Measurements from ENCODE around the gene CES4A. TPM values are rescaled to one million over a fixed set of nuclear protein-coding genes. Genes with fewer than 3 reads are reported as not detected.

CES4A gene
- total and polyA plus RNA-seq, 9 of the 15 experiments (the other 6 are each of a cell fraction or from before 2014, with no cell fraction given) = 0.09 to 0.13 (median 0.11) TPM; not detected in 6

DNA sequence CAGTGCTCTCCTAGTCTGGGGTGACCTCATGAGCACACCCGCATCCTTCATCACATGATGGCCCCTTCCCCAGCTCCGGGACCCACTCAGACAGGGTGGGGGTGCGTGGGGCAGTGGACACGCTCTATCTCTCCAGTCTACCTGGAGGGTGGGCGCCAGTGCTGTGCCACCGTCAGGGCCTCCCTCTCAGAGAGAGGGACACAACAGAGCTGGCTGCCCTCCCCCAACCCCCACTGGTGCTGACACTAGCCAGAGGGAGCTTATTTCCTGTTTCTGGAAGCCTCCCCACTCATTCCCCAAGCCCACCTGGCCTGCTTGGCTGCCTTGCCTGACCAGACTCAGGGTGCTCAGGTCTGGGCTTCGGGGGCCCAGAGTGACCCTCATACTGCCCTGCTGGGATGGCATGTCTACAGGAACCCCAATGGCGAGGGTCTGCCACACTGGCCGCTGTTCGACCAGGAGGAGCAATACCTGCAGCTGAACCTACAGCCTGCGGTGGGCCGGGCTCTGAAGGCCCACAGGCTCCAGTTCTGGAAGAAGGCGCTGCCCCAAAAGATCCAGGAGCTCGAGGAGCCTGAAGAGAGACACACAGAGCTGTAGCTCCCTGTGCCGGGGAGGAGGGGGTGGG, 44.8 kb upstream of the CES4A start:
- 89% methylated on average over 15 of the region's 15 CpGs for WGBS (ENCODE audit: insufficient coverage, low coverage, missing lambda C conversion rate)
- no peak for TF ChIP-seq CREBBP (IDR thresholded peaks at IDR 0.05; ENCODE audit: low read depth, low read length)
- peak; percentile 48 for TF ChIP-seq RBFOX2 (IDR thresholded peaks at IDR 0.05; ENCODE audit: low read depth, low read length)
- Histone ChIP-seq H3K27me3 (ENCODE audit: control insufficient read depth in 2 of 2, insufficient read depth in 2 of 2, low read length in 2 of 2) (no peaks in the 10 kb centered on the region), H3K9me1 (ENCODE audit: control insufficient read depth, insufficient read depth, low read length) (no peaks in the 10 kb centered on the region), H3K27ac (ENCODE audit: extremely low read depth, low read depth, low read length) (no peak overlapping the region), H2AFZ (ENCODE audit: low read depth, low read length) (no peak overlapping the region), H3K9me3 (replicated peaks; ENCODE audit: control insufficient read depth, insufficient read depth, low read depth, low read length) (no peaks in the 10 kb centered on the region), H3K4me1 (replicated peaks in 1 of 2; ENCODE audit: control insufficient read depth in 2 of 2, insufficient read depth in 2 of 2, low read length in 2 of 2) (peaks cover 0 to 12% of the 10 kb centered on the region in 2 experiments; a peak in 1 of 5 replicates), H3K36me3 (ENCODE audit: control insufficient read depth, insufficient read depth, low read length) (peaks cover 54% of the 10 kb centered on the region; the same call in 2 of the 3 replicates), H3K9ac (ENCODE audit: insufficient read depth in 1 of 2, low read depth in 2 of 2, low read length in 2 of 2) (peak overlapping the region in 1 of 2 experiments; percentile 65; a peak in 1 of 4 replicates), H3K4me3 (no peak overlapping the region), H4K20me1 (replicated peaks; ENCODE audit: control insufficient read depth, insufficient read depth, low read length) (no peaks in the 10 kb centered on the region), H3K79me2 (ENCODE audit: control insufficient read depth, insufficient read depth, low read length) (no peaks in the 10 kb centered on the region), H3K4me2 (ENCODE audit: insufficient read depth, low read length) (no peak overlapping the region)
- DNase-seq (ENCODE audit: extremely low read depth in 1 of 4, low spot score in 3 of 4) (no peak), ATAC-seq (no peak), FAIRE-seq (no peak)
- intact Hi-C loops (cut with micrococcal nuclease) = no loop called here
- ChIA-PET CTCF (ENCODE audit: low intra/inter-chr PET ratio) (interaction anchor here (1.0 kb wide), 1 partner anchor 166 kb away, joined by 3 read pairs; the partner anchor contains the start of gene PHAF1), POLR2A (interaction anchor here (0.6 to 1.1 kb wide), 7 partner anchors 9 to 260 kb away, joined by 3 read pairs; no protein-coding TSS in a partner anchor)
- no TSS peak for BruUV-seq (replicated peaks)
- in situ Hi-C loops (cut with MboI) = no loop called here

GRCh38 chr16:66944054-66944441, 44.3 kb upstream of the CES4A start:
- intact Hi-C loops (cut with micrococcal nuclease) = no loop called here
- 89% methylated on average over 5 of the region's 5 CpGs for WGBS (ENCODE audit: insufficient coverage, low coverage, missing lambda C conversion rate)
- TF ChIP-seq, protein P1, sequence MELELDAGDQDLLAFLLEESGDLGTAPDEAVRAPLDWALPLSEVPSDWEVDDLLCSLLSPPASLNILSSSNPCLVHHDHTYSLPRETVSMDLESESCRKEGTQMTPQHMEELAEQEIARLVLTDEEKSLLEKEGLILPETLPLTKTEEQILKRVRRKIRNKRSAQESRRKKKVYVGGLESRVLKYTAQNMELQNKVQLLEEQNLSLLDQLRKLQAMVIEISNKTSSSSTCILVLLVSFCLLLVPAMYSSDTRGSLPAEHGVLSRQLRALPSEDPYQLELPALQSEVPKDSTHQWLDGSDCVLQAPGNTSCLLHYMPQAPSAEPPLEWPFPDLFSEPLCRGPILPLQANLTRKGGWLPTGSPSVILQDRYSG (tag; conservative IDR thresholded peaks at IDR 0.05; ENCODE audit: low read depth) = no peak
- TF ChIP-seq STAT6 (CRISPR knock-in tag; IDR thresholded peaks at IDR 0.05) = no peak
- TF ChIP-seq CTCFL (IDR thresholded peaks at IDR 0.05; ENCODE audit: borderline replicate concordance, insufficient read depth, low read depth, low read length, poor library complexity, severe bottlenecking) = no peak
- TF ChIP-seq ADNP (tag; IDR thresholded peaks at IDR 0.05) = no peak
- TF ChIP-seq MYBL2 (IDR thresholded peaks at IDR 0.05; ENCODE audit: low read depth) = no peak
- TF ChIP-seq MYBL2 (CRISPR knock-in tag; IDR thresholded peaks at IDR 0.05; ENCODE audit: borderline replicate concordance) = no peak

More at GRCh38 chr16:66944054-66944441, 44.3 kb upstream of the CES4A start:
- Histone ChIP-seq H3K27ac (ENCODE audit: extremely low read depth, low read depth, low read length) (no peak overlapping the region), H4K20me1 (replicated peaks; ENCODE audit: control insufficient read depth, insufficient read depth, low read length) (no peaks in the 10 kb centered on the region), H3K79me2 (ENCODE audit: control insufficient read depth, insufficient read depth, low read length) (no peaks in the 10 kb centered on the region), H2AFZ (ENCODE audit: low read depth, low read length) (no peak overlapping the region), H3K9me1 (ENCODE audit: control insufficient read depth, insufficient read depth, low read length) (no peaks in the 10 kb centered on the region), H3K36me3 (ENCODE audit: control insufficient read depth, insufficient read depth, low read length) (peaks cover 49% of the 10 kb centered on the region; the same call in 2 of the 3 replicates), H3K4me3 (no peak overlapping the region), H3K9me3 (replicated peaks; ENCODE audit: control insufficient read depth, insufficient read depth, low read depth, low read length) (no peaks in the 10 kb centered on the region), H3K4me1 (replicated peaks in 1 of 2; ENCODE audit: control insufficient read depth in 2 of 2, insufficient read depth in 2 of 2, low read length in 2 of 2) (peaks cover 0 to 16% of the 10 kb centered on the region in 2 experiments; a peak in 1 of 5 replicates), H3K9ac (ENCODE audit: insufficient read depth in 1 of 2, low read depth in 2 of 2, low read length in 2 of 2) (no peak overlapping the region), H3K4me2 (ENCODE audit: insufficient read depth, low read length) (no peak overlapping the region), H3K27me3 (ENCODE audit: control insufficient read depth in 2 of 2, insufficient read depth in 2 of 2, low read length in 2 of 2) (no peaks in the 10 kb centered on the region)
- no peak for DNase-seq (ENCODE audit: extremely low read depth in 1 of 4, low spot score in 3 of 4)
- no peak for ATAC-seq
- no TSS peak for BruUV-seq (replicated peaks)
- FAIRE-seq = no peak
- ChIA-PET CTCF (ENCODE audit: low intra/inter-chr PET ratio) (no interaction called here), POLR2A (interaction anchor here (0.6 to 1.3 kb wide), 4 partner anchors 11 to 130 kb away, joined by 3 read pairs; partner anchors contain the start of gene CES3)
- in situ Hi-C loops (cut with MboI) = no loop called here

Measured in K562 (cell line).